Activated CD4-positive, alpha-beta memory T cell treated with anti-CD3 and anti-CD28 coated beads for 36 hours (primary cell): ENCODE results near the gene ATP11C. TPM values are rescaled to one million over a fixed set of nuclear protein-coding genes. Genes with fewer than 3 reads are reported as not detected.
"Not testable (repeated sequence)": the region's sequence is repeated elsewhere in the genome, so short reads cannot be mapped to it uniquely, and the experiment has no call there.

Source experiments
- CTCF ChIA-PET: fragments of 350-600 bp; sonication (Branson Sonifier 250); formaldehyde crosslinking; loops from one replicate; lab custom pipeline; 2021; ENCODE audit warnings: antibody characterized with exemption, inconsistent platforms; lab: Charles Lee
- POLR2A ChIA-PET: fragments of 350-600 bp; sonication (Branson Sonifier 250); formaldehyde crosslinking; loops from one replicate; lab custom pipeline; 2021; ENCODE audit warnings: antibody characterized with exemption; lab: Charles Lee
- DNase-seq: peaks from one replicate; pipeline ENCODE4 v3.0.0-alpha.2; 2020
- H3K27ac Mint-ChIP-seq: one replicate; pipeline ENCODE4 v1.8.0; 2021; ENCODE audit warnings: mixed read lengths
- H3K27me3 Mint-ChIP-seq: one replicate; pipeline ENCODE4 v1.8.0; 2021; ENCODE audit warnings: mixed read lengths
- H3K36me3 Mint-ChIP-seq: one replicate; pipeline ENCODE4 v1.8.0; 2021; ENCODE audit warnings: mixed read lengths
- H3K4me1 Mint-ChIP-seq: one replicate; pipeline ENCODE4 v1.8.0; 2021; ENCODE audit warnings: low read depth, mixed read lengths
- H3K4me3 Mint-ChIP-seq: one replicate; pipeline ENCODE4 v1.8.0; 2021; ENCODE audit warnings: mild to moderate bottlenecking, mixed read lengths
- H3K9me3 Mint-ChIP-seq: one replicate; pipeline ENCODE4 v1.8.0; 2021; ENCODE audit warnings: mixed read lengths
- intact Hi-C: fragments of 100-400 bp; cut with micrococcal nuclease; formaldehyde crosslinking; loops from one replicate; pipeline ENCODE4 v1.15.1; 2023
- total RNA-seq, 2 experiments: library from RNA; stranded (reverse); gene quantifications; one replicate each; pipeline ENCODE4 v1.2.3, GENCODE V29; 2021

Gene ATP11C
- total RNA-seq, 2 experiments from 2014 or later = 10.9 to 11.5 TPM

DNA sequence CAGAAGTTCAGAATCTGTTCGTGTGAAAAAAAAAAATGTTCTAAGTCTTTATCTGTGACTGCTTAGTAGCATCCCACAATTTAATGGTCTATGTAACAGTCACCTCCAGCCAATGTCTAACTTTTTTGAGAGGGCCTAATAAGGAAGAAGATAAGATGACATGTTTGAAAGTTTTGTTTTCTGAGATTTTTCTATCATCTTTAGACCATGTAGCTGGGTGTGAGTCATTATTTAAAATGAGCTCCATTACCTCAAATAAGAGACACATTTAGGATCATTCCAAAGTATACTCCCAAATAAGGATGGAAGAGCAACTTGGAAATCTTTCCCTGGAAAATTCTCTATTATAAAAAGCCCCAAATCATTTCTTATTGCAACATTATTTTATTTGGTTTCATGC is 196.7 kb downstream of the ATP11C start:
- CTCF ChIA-PET = interaction anchor here (0.6 kb wide), 1 partner anchor 30 kb away, joined by 3 read pairs; no protein-coding TSS in a partner anchor
- H3K9me3 Mint-ChIP-seq = no peaks in the 10 kb centered on the region
- H3K27me3 Mint-ChIP-seq = no peaks in the 10 kb centered on the region
- DNase-seq = no peak
- peaks cover 6% of the 10 kb centered on the region for H3K4me1 Mint-ChIP-seq
- intact Hi-C loops = no loop called here
- POLR2A ChIA-PET = interaction anchor here (0.6 kb wide), 1 partner anchor 636 kb away, joined by 3 read pairs; no protein-coding TSS in a partner anchor
- no peak overlapping the region for H3K4me3 Mint-ChIP-seq
- H3K36me3 Mint-ChIP-seq = peaks cover 18% of the 10 kb centered on the region
- H3K27ac Mint-ChIP-seq = no peak overlapping the region

DNA sequence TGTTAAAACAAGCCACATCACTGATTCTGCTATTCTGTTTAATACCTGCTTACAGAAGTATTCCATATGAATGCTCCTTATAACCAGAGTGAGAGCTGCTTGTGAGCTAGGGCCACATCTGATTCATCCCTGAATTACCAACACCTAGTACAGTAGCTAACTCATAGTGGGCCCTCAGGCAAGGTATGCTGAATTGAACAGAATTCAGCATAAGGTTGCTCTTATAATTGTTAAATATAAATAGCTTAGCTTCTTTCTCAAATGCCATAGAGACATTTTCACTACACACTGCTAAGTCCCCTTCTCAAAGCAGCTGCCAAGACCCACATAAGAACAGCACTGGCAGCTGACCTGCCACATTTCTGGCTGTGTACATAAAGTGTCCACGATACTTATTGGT is 197.9 kb downstream of the ATP11C start:
- POLR2A ChIA-PET = no interaction called here
- intact Hi-C loops = no loop called here
- CTCF ChIA-PET = no interaction called here
- no peak overlapping the region for H3K4me3 Mint-ChIP-seq
- H3K4me1 Mint-ChIP-seq = peaks cover 6% of the 10 kb centered on the region
- peaks cover 15% of the 10 kb centered on the region for H3K36me3 Mint-ChIP-seq
- DNase-seq = no peak
- H3K27me3 Mint-ChIP-seq = no peaks in the 10 kb centered on the region
- no peak overlapping the region for H3K27ac Mint-ChIP-seq
- H3K9me3 Mint-ChIP-seq = no peaks in the 10 kb centered on the region

DNA sequence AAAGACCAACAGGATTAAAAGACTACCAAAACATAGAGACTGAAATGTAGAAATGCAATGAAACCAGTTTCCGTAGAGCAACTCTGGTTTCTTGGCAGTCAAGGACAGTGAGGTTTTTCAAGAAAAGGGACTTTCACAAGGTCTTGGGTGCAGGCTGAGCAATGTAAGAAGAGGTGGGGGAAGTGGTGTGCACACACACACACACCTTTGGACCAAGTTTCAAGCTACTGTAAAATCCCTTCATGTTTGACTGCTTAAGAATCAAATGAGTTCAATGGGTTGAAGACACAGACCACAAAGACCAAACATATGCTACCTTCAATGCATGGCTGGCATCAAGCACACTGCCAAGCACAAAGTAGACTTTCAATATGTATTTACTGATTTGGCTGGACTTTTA is 207.1 kb downstream of the ATP11C start:
- H3K9me3 Mint-ChIP-seq = no peaks in the 10 kb centered on the region
- CTCF ChIA-PET = no interaction called here
- no peaks in the 10 kb centered on the region for H3K27me3 Mint-ChIP-seq
- peaks cover 7% of the 10 kb centered on the region for H3K36me3 Mint-ChIP-seq
- POLR2A ChIA-PET = no interaction called here
- no peak overlapping the region for H3K27ac Mint-ChIP-seq
- no peak overlapping the region for H3K4me3 Mint-ChIP-seq
- intact Hi-C loops = no loop called here
- no peaks in the 10 kb centered on the region for H3K4me1 Mint-ChIP-seq
- DNase-seq = no peak

DNA sequence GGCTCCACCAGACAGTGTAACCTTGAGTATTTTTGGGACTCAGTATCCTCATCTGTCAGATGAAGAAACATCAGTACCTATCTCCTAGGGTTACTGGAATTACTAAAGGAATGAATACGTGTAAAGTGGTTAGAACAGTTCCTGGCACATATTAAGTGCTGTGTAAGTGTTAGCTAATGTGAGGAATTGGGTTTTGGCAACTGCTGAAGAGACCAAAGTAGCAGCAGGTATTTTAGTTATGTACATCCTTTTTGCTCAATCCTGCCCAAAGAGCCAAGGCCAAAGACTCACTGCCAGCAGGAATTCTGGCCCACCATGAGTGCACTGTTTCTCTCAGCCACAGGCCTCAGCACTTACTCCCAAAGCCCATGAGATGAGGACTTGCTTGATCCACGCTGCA is 208.2 kb downstream of the ATP11C start:
- no peak overlapping the region for H3K27ac Mint-ChIP-seq
- H3K27me3 Mint-ChIP-seq = no peaks in the 10 kb centered on the region
- no peak overlapping the region for H3K4me3 Mint-ChIP-seq
- ChIA-PET POLR2A (no interaction called here), CTCF (no interaction called here)
- intact Hi-C loops = no loop called here
- peaks cover 7% of the 10 kb centered on the region for H3K36me3 Mint-ChIP-seq
- no peaks in the 10 kb centered on the region for H3K4me1 Mint-ChIP-seq
- no peak for DNase-seq
- no peaks in the 10 kb centered on the region for H3K9me3 Mint-ChIP-seq

DNA sequence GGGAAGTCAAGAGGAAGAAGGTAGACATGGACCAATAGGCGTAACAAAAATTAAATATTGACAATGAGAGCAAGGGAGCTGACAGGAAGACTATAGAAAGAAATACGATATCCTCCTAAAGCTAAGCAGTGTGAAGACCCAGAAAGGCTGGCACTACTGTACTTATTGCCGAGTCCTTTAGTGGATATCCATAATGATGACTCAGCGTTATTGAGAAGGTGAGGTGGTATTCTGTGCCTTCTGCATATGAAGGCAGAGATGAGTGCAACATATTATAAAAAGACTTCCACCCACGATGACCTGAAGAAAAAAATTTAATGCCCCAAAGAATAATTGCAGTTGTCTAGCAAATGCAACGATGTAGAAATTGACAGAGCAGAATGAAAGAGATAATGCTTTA is 211.9 kb downstream of the ATP11C start:
- peaks cover 6% of the 10 kb centered on the region for H3K36me3 Mint-ChIP-seq
- intact Hi-C loops = no loop called here
- DNase-seq = no peak
- CTCF ChIA-PET = no interaction called here
- no peaks in the 10 kb centered on the region for H3K27me3 Mint-ChIP-seq
- H3K4me1 Mint-ChIP-seq = no peaks in the 10 kb centered on the region
- no peak overlapping the region for H3K27ac Mint-ChIP-seq
- POLR2A ChIA-PET = no interaction called here
- H3K4me3 Mint-ChIP-seq = no peak overlapping the region
- no peaks in the 10 kb centered on the region for H3K9me3 Mint-ChIP-seq

DNA sequence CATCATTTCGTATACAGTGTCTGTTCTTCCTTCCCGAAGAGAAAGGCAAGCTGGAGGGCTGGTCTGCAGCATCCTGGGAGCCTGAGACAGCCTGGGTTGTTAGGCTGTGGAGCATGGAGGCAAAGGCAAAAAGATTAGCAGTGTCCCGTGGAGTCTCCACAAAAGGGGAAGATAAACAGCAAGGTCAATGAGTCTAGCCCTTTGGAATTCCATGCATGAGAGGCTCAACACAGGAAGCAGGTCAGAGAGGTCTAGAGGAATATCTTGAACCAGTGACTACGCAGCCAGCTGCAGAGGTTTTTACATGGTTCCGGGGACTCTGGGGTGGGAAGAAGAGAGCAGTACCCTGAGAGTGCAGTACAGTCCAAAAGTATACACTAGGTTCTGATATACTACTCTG is 212.7 kb downstream of the ATP11C start:
- no peak overlapping the region for H3K27ac Mint-ChIP-seq
- H3K9me3 Mint-ChIP-seq = no peaks in the 10 kb centered on the region
- intact Hi-C loops = no loop called here
- peaks cover 4% of the 10 kb centered on the region for H3K36me3 Mint-ChIP-seq
- H3K4me1 Mint-ChIP-seq = no peaks in the 10 kb centered on the region
- H3K4me3 Mint-ChIP-seq = no peak overlapping the region
- ChIA-PET POLR2A (no interaction called here), CTCF (no interaction called here)
- no peak for DNase-seq
- H3K27me3 Mint-ChIP-seq = no peaks in the 10 kb centered on the region

DNA sequence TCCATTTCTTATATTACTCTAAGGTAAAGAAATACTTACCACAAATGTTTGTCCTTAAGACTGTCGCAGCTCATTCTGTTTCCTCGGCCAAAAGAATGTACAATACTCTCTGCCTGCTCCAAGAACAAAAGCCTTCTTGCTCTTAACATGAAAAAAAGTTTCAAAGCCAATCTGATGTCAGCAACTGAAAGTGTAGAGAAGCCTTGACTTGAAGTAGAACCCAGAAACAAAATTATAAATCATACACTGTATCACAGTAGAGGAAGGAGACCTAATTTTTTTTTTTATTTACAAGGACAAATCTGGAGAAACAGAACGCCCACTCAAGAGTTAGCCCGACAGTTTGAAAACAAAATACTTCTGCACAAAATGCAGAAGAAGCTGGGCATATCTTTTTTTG is 224.8 kb downstream of the ATP11C start, which contains the start of gene MCF2:
TSS of gene MCF2 (minus strand) at position 101 of the 400 bp plus-strand sequence. CDS start 56,423 bp downstream, outside the sequence.
- Mint-ChIP-seq H3K4me3 (no peak within 1 kb of the TSS), H3K9me3 (no peaks in the 10 kb centered on the region), H3K27me3 (no peaks in the 10 kb centered on the region), H3K4me1 (no peaks in the 10 kb centered on the region), H3K36me3 (no peaks in the 10 kb centered on the region), H3K27ac (no peak within 1 kb of the TSS)
- intact Hi-C loops = no loop called here
- ChIA-PET CTCF (no interaction called here), POLR2A (no interaction called here)
- no peak for DNase-seq

DNA sequence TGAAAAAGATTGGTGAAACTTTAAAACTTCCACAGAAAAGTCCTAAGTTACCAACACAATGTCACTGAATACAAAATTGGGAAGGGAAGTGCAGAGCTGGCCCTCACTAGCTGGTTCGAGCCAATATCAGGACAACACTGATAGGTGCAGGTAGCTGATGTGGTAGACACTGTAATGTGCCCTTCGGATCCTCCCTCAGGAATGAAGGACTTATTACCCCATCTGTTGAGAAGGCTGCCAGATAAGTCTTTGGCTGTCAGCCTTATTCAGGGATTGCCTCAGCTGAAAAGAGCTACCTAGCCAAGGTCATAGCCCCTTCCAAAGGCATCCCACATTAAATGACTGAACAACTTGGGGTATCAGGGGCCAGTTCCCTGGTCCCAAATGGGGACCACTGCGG is 230.2 kb downstream of the ATP11C start:
- POLR2A ChIA-PET = no interaction called here
- CTCF ChIA-PET = no interaction called here
- Mint-ChIP-seq H3K4me1 (no peaks in the 10 kb centered on the region), H3K27ac (no peak overlapping the region), H3K4me3 (no peak overlapping the region), H3K36me3 (no peaks in the 10 kb centered on the region), H3K9me3 (no peaks in the 10 kb centered on the region), H3K27me3 (no peaks in the 10 kb centered on the region)
- intact Hi-C loops = no loop called here
- DNase-seq = no peak

DNA sequence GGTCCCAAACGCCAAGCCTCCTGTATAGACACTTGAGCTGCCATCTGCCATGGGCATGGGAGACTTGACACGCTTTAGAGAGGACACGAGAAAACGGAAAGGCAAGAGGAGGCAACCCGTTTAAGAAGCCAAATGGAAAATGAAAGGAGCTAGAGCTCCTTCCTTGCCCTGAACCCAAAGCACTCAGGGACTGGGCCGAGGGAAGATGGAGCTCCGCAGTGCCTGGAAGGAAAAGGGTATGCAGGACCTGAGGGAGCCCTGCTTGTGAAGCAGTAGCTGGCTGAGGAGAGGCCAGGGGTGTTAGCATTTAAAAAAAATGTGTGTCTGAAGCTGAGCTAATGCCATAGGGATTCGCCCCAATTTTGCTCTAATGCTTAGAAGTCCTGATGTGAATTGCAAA is 239.9 kb downstream of the ATP11C start:
- ChIA-PET CTCF (no interaction called here), POLR2A (no interaction called here)
- Mint-ChIP-seq H3K4me1 (peaks cover 2% of the 10 kb centered on the region), H3K36me3 (no peaks in the 10 kb centered on the region), H3K27ac (no peak overlapping the region), H3K9me3 (no peaks in the 10 kb centered on the region), H3K27me3 (peaks cover 7% of the 10 kb centered on the region), H3K4me3 (no peak overlapping the region)
- no peak for DNase-seq
- intact Hi-C loops = no loop called here

DNA sequence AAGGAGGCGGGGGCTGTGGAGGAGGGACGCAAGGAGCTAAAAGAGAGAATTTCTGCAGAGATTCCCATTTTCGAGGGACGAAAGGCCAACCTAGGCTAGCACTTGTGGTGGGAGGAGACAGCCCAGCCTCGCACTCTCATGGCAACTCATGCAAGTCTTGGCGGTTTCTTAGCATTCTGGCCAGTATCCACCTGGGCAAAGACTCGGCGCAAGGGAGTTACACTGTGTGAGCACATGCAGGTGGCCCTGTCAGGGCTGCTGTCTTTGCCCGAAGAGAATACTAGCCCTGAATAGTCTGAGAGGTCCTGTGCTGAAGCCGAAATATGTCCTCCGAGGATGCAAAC is 240.4 kb downstream of the ATP11C start:
- H3K4me3 Mint-ChIP-seq = no peak overlapping the region
- ChIA-PET CTCF (no interaction called here), POLR2A (no interaction called here)
- H3K27ac Mint-ChIP-seq = no peak overlapping the region
- H3K9me3 Mint-ChIP-seq = no peaks in the 10 kb centered on the region
- intact Hi-C loops = no loop called here
- peaks cover 2% of the 10 kb centered on the region for H3K4me1 Mint-ChIP-seq
- H3K27me3 Mint-ChIP-seq = peaks cover 7% of the 10 kb centered on the region
- DNase-seq = no peak
- no peaks in the 10 kb centered on the region for H3K36me3 Mint-ChIP-seq

DNA sequence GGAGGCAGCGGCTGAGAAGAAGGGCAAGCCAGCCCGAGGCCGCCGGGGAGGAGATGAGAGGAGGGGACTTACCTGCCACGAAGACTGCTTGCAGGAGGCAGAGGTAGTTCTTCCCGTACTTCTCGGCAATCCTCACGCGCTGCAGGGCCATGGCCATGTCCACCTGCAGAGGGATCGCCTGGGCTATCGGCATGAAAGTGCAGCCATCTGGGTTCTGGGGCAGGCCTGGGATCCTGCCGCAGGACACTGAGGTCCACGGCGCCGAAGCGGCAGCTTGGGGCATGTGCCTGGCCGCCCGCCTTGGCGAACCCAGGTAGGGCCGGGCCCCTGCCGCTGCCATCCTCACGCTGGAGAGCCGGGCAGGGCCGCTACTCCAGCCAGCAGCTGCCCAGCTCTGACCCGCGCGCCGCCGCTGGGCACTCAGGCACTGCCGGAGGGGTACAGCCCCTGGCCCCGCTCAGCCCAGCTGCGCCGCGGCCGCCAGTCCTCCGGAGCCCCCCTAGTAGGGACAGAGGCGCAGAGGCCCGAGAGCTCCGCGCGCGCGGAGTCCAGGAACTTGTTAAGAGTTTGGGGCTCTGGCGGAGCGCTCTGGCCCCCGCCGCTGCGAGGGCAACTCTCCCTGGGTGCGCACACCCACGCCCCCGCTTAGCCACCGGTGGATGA is 240.9 kb downstream of the ATP11C start:
- POLR2A ChIA-PET = no interaction called here
- Mint-ChIP-seq H3K27me3 (peaks cover 7% of the 10 kb centered on the region), H3K4me1 (peaks cover 2% of the 10 kb centered on the region), H3K4me3 (no peak overlapping the region), H3K36me3 (no peaks in the 10 kb centered on the region), H3K9me3 (no peaks in the 10 kb centered on the region), H3K27ac (no peak overlapping the region)
- DNase-seq = no peak
- intact Hi-C loops = no loop called here
- CTCF ChIA-PET = no interaction called here

DNA sequence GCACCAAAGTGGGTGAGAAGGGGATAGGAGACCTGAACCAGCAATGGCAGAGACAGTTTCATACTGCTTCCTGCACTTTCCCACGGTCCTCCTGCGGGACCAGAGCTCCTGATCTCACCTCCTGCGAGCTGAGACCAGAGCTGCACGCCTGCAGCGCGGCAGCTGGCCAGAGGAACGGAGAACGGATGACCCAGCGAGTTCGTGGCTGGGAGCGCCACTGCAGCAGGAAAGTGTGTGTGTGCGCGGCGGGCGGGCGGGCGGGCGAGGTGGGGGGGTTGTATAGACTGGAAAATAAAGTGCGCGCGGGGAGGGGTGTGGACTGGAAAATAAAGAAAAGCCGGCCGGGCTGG is 241.4 kb downstream of the ATP11C start:
- intact Hi-C loops = no loop called here
- ChIA-PET POLR2A (no interaction called here), CTCF (no interaction called here)
- H3K9me3 Mint-ChIP-seq = no peaks in the 10 kb centered on the region
- H3K36me3 Mint-ChIP-seq = no peaks in the 10 kb centered on the region
- peak overlapping the region; percentile 26 for H3K4me3 Mint-ChIP-seq
- no peak overlapping the region for H3K27ac Mint-ChIP-seq
- peaks cover 7% of the 10 kb centered on the region for H3K27me3 Mint-ChIP-seq
- peaks cover 2% of the 10 kb centered on the region for H3K4me1 Mint-ChIP-seq
- DNase-seq = no peak

DNA sequence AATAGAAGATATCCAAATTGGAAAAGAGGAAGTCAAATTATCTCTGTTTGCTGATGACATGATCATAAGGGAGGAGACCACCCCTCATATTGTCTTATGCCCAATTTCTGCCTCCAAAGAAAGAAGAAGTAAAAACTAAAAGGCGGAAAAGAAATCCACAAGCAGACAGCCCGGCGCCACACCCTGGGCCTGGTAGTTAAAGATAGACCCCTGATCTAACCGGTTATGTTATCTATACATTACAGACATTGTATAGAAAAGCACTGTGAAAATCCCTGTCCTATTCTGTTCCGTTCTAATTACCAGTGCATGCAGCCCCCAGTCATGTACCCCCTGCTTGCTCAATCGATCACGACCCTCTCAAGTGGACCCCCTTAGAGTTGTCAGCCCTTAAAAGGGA is 247.7 kb downstream of the ATP11C start:
- DNase-seq, CTCF ChIA-PET, H3K9me3 Mint-ChIP-seq, H3K27ac Mint-ChIP-seq, H3K4me1 Mint-ChIP-seq, intact Hi-C loops, H3K27me3 Mint-ChIP-seq, H3K36me3 Mint-ChIP-seq, POLR2A ChIA-PET, H3K4me3 Mint-ChIP-seq: not testable (repeated sequence)
